Measurements from ENCODE around the gene HOXB2.

GRCh38 chr17:48542114-48542656 lies 2.7 kb downstream of the HOXB2 start:
- TF ChIP-seq, protein P1, sequence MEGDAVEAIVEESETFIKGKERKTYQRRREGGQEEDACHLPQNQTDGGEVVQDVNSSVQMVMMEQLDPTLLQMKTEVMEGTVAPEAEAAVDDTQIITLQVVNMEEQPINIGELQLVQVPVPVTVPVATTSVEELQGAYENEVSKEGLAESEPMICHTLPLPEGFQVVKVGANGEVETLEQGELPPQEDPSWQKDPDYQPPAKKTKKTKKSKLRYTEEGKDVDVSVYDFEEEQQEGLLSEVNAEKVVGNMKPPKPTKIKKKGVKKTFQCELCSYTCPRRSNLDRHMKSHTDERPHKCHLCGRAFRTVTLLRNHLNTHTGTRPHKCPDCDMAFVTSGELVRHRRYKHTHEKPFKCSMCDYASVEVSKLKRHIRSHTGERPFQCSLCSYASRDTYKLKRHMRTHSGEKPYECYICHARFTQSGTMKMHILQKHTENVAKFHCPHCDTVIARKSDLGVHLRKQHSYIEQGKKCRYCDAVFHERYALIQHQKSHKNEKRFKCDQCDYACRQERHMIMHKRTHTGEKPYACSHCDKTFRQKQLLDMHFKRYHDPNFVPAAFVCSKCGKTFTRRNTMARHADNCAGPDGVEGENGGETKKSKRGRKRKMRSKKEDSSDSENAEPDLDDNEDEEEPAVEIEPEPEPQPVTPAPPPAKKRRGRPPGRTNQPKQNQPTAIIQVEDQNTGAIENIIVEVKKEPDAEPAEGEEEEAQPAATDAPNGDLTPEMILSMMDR (conservative IDR thresholded peaks at IDR 0.05; ENCODE audit: low read depth, low read length), result no peak
- TF ChIP-seq EZH2 (IDR thresholded peaks at IDR 0.05; ENCODE audit: borderline replicate concordance, low read depth, low read length, poor library complexity, severe bottlenecking), result no peak

All from A673 (cell line).